AG09309 (cell line): ENCODE data around the gene EME2.

Experiments used
- DNase-seq: peaks from one replicate; pipeline ENCODE4 v3.0.0-alpha.2; 2010; ENCODE audit warnings: low read depth
- H3K4me3 ChIP-seq: 2 replicates; pipeline ENCODE4 v1.5.1; 2011; ENCODE audit warnings: mild to moderate bottlenecking, low read depth, low read length, moderate library complexity; ENCODE audit not compliant: control insufficient read depth
- CTCF ChIP-seq: IDR thresholded peaks from 2 replicates; pipeline ENCODE4 v1.5.1; 2011; ENCODE audit warnings: mild to moderate bottlenecking, low read depth, low read length, inconsistent platforms; ENCODE audit not compliant: insufficient read depth, control insufficient read depth; ENCODE audit errors: missing control alignments

EME2 gene

DNA sequence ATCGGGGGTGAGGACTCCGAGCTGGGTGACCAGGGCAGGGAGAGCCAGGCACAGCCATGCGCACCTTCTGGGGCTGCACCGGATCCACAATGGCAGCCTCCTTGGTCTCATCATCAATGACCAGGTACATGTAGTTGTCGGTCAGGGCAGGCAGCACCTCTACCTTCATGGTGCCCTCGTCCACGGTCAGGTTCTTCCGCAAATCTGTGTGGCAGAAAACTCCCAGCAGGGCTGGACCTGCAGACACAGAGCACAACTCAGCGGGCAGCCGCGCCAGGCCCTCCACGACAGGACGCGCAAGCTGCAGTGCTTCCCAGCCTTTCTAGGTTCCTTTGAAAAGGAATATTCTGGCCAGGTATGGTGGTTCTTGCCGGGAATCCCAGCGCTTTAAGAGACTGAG, 50.2 kb downstream of the EME2 start:
- TF ChIP-seq CTCF = no peak
- no peak overlapping the region for H3K4me3 ChIP-seq
- DNase-seq = no peak

DNA sequence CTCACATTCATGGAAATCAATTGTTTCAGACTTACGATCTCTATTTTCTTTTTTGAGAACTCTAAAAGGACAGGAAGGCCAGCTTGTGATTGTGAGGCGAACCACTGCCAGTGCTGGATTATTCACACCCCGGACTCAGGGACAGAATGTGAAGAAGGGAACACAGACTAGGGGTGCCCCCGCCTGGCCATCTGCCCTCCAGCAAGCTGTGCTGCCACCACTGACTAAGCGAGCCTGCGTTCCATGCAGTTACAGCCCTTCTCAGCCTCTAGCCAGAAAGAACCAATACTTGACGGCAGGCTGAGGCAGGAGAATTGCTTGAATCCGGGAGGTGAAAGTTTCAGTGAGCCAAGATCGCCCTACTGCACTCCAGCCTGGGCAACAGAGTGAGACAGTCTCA, 51.2 kb downstream of the EME2 start:
- TF ChIP-seq CTCF = peak; percentile 24
- DNase-seq = no peak
- no peak overlapping the region for H3K4me3 ChIP-seq

GRCh38 chr16:1825381-1825863, 52.8 kb downstream of the EME2 start:
- H3K4me3 ChIP-seq = peak overlapping the region; percentile 35
- DNase-seq = no peak
- no peak for TF ChIP-seq CTCF
